NCI-H2107 treated with DMSO at 0.1 percent for 48 hours (cell line): Measurements from ENCODE around the gene COL8A1.
A peak's percentile ranks its signal among the peaks of the same experiment; 100 is the strongest.

ENCODE experiments used
- DNase-seq: peaks from one replicate; lab custom pipeline; 2025; ENCODE audit not compliant: unreplicated experiment; lab: John Stamatoyannopoulos, UW

COL8A1 gene

GRCh38 chr3:99753268-99753975 is 115.0 kb downstream of the COL8A1 start:
- DNase-seq, result peak; percentile 36

GRCh38 chr3:99755831-99756230 is 117.4 kb downstream of the COL8A1 start:
- DNase-seq, result no peak

DNA sequence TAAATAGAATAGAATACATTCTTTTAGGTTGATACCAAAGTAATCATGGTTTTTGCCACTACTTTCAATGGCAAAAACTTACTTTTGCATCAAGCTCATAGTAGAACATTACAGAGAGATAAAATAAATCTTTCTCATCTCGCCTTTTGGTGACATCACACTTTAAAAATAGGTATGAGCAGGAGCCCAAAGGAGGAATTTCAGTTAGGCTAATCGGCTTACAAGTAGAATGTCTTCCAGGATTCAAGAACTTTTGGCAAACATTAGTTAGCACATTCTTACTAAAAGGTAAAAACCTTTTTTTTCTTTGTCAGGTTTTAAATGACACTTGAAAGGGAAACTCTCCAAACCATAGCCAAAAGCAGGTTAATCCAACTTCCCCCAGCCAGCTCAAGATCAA is 119.6 kb downstream of the COL8A1 start:
- no peak for DNase-seq

DNA sequence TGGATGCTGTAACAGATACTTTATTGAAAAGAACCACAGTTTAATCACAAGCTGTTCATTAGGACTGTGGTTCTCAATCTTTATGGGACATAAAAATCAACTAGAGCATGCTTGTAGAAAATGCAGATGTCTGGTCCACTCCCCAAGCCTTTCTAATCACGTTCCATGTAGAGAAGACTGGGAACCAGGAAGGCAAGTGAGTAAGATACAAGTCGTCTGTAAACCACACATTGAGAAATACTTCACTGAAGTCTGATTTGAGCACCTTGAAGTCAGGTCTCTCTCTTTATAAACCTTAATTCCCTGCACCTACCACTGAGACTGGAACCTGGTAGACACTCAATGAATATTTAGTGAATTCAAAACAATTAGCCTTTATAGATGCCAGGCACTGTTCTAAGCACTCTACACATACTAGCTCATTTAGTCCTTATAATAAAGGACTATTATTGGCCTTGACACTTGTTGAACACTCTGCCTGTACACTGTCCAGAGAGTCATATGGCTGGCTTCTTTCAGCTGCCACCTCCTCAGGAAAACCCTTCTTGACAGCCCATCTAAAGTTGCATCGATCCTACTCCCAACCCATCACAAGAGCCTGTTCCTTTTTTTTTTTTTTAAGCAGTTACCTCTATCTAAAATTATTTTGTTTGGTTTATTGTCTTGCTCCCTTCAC is 120.2 kb downstream of the COL8A1 start:
- no peak for DNase-seq

DNA sequence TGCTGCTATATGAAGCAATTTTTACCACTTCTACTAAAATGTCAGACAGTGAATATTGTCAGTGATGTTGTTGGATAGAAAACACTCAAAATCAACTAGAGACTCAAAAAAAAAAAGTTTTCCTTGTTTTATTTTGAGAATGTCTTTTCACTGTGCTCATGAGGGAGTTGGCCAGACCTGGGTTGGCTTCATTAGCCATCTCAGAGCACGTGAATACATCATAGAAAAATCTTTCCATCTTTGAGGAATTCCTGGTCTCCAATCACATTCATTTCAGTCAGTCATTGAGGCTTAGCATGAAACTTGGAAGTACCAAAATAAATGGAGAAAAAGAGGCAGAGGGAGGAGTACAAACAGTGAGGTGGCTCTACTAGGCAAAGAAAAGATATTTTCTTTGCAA is 121.6 kb downstream of the COL8A1 start:
- DNase-seq, result no peak

DNA sequence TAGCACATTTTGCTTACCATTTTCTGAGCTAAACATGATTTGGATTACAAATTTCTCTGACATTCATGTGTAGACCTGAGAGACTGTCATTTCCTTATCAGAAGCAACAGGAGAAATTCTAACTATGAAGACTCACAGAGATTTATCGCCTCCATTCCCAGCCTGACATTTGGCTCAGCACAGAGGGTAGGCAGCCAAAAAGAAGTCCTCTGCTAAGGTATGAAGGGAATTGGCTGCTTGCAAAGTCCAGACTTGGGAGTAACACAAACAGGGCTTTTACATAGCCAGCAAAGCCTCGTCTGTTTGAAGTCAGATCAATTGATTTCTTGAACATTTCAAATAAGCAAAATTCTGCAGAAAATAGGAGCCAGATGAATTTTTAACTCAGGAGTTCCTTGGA is 122.2 kb downstream of the COL8A1 start:
- no peak for DNase-seq

DNA sequence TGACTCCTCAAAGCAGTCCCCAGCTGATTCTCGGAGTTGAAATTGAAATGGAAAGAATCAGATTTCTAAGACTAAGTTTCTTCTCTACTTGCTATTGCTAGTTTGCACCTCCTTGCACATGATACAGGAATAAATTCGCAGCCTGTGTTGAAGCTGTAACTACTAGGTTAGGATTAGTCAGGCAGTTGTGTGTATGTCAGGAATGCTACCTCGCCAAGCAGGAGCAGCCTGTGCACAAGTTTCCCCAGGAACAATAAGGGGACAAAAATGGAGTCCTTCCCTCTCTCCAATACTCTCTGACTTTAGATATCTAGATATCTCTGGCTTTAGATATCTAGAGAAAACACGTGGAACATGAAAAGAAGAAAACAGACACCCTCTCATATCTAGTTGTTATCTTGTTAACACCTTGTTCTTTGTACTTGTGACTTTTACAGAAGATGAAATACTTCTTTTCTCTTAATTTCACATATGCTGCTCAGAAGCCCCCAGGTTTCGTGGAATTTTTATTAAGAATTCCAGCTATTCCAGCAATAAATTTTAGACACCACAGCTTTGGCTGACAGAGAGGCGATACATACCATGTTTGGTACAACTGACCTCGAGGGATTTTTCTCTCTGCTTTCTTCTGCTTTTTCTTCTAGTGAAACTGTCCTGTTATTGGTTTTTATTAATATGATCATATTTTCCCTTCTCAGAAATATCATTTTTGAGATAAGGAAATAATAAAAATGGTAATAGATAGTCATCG is 123.2 kb downstream of the COL8A1 start:
- DNase-seq, result no peak

GRCh38 chr3:99762901-99763300 is 124.5 kb downstream of the COL8A1 start:
- DNase-seq, result no peak

DNA sequence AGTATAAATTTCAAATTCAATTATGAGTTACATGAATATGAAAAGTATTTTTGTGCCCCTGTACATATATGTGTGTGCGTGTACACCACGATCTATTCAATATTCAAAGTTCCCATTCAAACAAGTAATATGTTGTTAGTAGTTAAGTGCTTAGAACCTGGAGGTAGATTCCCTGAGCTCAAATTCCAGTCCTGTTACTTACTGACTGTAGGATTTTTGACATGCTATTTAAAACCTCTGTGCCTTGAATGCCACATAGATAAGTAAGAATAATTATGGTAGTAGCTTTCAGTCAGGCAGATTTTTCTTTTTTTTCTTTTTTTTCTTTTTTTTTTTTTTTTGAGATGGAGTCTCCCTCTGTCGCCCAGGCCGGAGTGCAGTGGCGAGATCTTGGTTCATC is 126.0 kb downstream of the COL8A1 start:
- no peak for DNase-seq

- no peak for DNase-seq
Observed at GRCh38 chr3:99765042-99765942, 126.9 kb downstream of the COL8A1 start.

GRCh38 chr3:99767291-99767690 is 128.9 kb downstream of the COL8A1 start:
- no peak for DNase-seq

DNA sequence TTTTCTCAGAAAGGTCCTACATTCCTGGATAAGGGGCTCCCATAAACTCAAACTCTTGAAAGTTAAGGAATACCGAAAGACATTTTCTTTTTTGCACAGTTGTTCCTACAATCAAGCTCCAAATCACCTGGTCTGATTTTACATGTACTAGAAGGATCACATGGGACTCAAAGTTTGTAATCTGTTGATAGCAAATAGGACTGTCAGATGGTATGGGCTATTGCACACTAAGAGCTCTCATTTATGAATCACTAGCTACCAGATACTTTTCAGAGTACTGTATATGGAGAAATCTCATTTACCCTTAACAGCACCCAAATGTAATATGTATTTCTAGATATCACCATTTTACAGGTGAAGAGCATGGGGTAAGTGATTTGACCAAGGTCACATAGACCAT is 129.7 kb downstream of the COL8A1 start:
- no peak for DNase-seq

DNA sequence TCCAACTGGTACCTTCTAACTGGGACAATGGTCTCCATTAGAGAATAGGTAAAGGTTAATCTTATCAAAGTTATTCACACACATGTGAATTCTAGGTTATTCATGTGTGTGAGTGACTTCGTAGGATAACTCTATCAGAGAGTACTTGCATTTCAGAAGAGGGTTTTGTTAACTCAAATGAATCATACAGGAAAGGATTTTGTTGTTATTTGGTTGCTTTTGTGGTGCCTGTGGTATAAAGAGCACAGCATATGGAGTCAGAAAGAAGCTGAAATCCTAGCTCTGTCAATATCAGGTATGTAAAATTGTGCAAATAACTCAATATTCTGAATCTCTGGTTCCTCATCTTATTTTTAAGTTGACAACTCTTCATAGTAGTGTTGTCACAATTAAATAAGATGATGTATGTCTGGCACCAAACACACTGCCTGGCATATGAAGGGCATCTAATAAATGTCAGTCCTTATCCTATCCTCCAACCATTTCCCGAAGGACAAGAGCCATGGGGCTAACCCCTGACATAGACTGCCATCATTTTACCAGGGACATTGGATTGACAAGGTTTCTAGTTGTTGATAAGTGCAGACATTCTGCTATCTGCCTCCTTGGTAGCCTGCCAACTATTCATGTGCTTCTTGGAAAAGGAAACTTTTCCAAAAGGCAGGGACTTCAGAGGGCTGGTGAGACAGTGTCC is 130.6 kb downstream of the COL8A1 start:
- DNase-seq, result no peak

DNA sequence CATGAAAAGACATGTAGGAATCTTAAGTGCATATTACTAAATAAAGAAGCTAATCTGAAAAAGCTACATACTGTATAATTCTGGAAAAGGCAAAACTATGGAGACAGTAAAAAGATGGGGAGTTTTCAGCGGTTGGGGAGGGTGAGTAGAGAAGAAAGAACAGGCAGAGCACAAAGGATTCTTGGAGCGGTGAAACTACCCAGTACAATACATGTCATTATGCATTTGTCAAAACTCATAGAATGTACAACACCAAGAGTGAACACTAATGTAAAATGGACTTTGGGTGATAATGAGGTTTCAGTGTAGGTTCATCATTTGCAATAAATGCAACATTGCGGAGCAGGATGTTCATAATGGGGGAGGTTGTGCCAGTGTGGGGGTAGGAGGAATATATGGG is 133.8 kb downstream of the COL8A1 start:
- no peak for DNase-seq

GRCh38 chr3:99772671-99773070 is 134.3 kb downstream of the COL8A1 start:
- DNase-seq, result no peak

- no peak for DNase-seq
Observed at GRCh38 chr3:99774467-99774866, 136.1 kb downstream of the COL8A1 start.

DNA sequence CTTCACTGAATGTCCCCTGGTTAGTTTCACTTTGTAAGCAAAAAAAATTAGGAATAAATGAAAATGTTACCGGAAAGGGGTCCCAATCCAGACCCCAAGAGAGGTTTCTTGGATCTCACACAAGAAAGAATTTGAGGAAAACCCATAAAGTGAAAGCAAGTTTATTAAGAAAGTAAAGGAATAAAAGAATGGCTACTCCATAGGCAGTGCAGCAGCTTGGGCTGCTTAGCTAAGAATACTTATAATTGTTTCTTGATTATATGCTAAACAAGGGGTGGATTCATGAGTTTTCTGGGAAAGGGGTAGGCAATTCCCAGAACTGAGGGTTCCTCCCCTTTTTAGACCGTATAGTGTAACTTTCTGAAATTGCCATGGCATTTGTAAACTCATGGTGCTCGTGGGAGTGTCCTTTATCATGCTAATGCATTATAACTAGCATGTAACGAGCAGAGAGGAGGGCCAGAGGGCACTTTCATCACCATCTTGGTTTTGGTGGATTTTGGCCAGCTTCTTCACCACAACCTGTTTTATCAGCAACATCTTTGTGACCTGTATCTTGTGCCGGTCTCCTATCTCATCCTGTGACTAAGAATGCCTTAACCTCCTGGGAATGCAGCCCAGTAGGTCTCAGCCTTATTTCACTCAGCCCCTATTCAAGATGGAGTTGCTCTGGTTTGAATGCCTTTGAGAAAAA is 138.3 kb downstream of the COL8A1 start:
- no peak for DNase-seq

GRCh38 chr3:99777210-99777549 is 138.8 kb downstream of the COL8A1 start:
- no peak for DNase-seq

- DNase-seq, result no peak
Observed at GRCh38 chr3:99777708-99778107, 139.3 kb downstream of the COL8A1 start.

- DNase-seq, result no peak
Observed at GRCh38 chr3:99780749-99781148, 142.4 kb downstream of the COL8A1 start.
